HepG2 (cell line): ENCODE results near the gene PDGFB. TPM values are rescaled to one million over a fixed set of nuclear protein-coding genes. Genes with fewer than 3 reads are reported as not detected.

ENCODE experiments used
- ATAC-seq: fragments of 200-7000 bp; cut with Tn5 transposase; 3 replicates; pipeline ENCODE4 v1.9.1; 2020; ENCODE audit warnings: mild to moderate bottlenecking, moderate library complexity
- BruUV-seq: library from RNA; stranded (reverse); fragments of 400-500 nt; replicated peaks from 2 replicates; lab custom pipeline; 2021; lab: Mats Ljungman, UMichigan
- CTCF ChIA-PET: fragments of 300-600 bp; formaldehyde crosslinking; extraction: SDS; loops from one replicate; lab custom pipeline; 2021; ENCODE audit warnings: low total read pairs, inconsistent platforms, low intra/inter-chr PET ratio; lab: Yijun Ruan, JAX
- POLR2A ChIA-PET: fragments of 350-600 bp; sonication (Branson Sonifier 250); formaldehyde crosslinking; loops from one replicate; lab custom pipeline; 2020; ENCODE audit warnings: antibody characterized with exemption, inconsistent platforms; lab: Yijun Ruan, JAX
- DNase-seq: peaks from one replicate; pipeline ENCODE4 v3.0.0-alpha.2; 2015; ENCODE audit warnings: low spot score
- FAIRE-seq: peaks from 3 replicates; lab custom pipeline; 2011; peaks lifted over from hg19 to GRCh38; lab: Jason Lieb, UNC
- H2AFZ ChIP-seq: one replicate; pipeline ENCODE4 v1.6.1; 2011; ENCODE audit warnings: low read length, inconsistent platforms
- H3K27ac ChIP-seq: fragments of 300-600 bp; 3 replicates; pipeline ENCODE4 v1.8.0; 2011; ENCODE audit warnings: mixed run types, mild to moderate bottlenecking, mixed read lengths, low read length, inconsistent platforms; ENCODE audit not compliant: insufficient read depth; ENCODE audit errors: extremely low read length
- H3K27me3 ChIP-seq, 2 experiments: fragments of 200-600 bp in 1 of 2; 2 replicates in 1 of 2; 3 replicates in 1 of 2; pipeline versions ENCODE4 v1.6.0 to v1.8.0; 2011; ENCODE audit warnings: low read length in 2 of 2, mild to moderate bottlenecking in 2 of 2, moderate library complexity in 2 of 2, inconsistent platforms in 1 of 2; ENCODE audit not compliant: insufficient read depth in 2 of 2, control insufficient read depth in 1 of 2
- H3K36me3 ChIP-seq, 2 experiments: fragments of 200-600 bp in 1 of 2; replicated peaks in 1 of 2; 2 replicates in 1 of 2; 3 replicates in 1 of 2; pipeline versions ENCODE4 v1.5.1 to v1.8.0; 2011; ENCODE audit warnings: low read length in 2 of 2, inconsistent platforms in 1 of 2; ENCODE audit not compliant: insufficient read depth in 2 of 2, control insufficient read depth in 1 of 2
- H3K4me1 ChIP-seq: 2 replicates; pipeline ENCODE4 v1.5.1; 2012; ENCODE audit warnings: low read length, inconsistent platforms; ENCODE audit not compliant: insufficient read depth
- H3K4me2 ChIP-seq: 2 replicates; pipeline ENCODE4 v1.6.0; 2011; ENCODE audit warnings: low read depth, low read length, inconsistent platforms
- H3K4me3 ChIP-seq, 3 experiments: fragments of 200-600 bp in 1 of 3; sonication (generic), shearing (Covaris generic) in 1 of 3; replicated peaks in 1 of 3; 2 replicates each; pipeline ENCODE4 v1.5.1; 2011 to 2016; ENCODE audit warnings: low read length in 3 of 3, inconsistent platforms in 2 of 3, low read depth in 2 of 3, mild to moderate bottlenecking in 2 of 3, control low read depth in 1 of 3, mixed read lengths in 1 of 3; ENCODE audit not compliant: insufficient read depth in 1 of 3
- H3K79me2 ChIP-seq: one replicate; pipeline ENCODE4 v1.6.1; 2011; ENCODE audit warnings: low read length, inconsistent platforms; ENCODE audit not compliant: insufficient read depth
- H3K9ac ChIP-seq: 2 replicates; pipeline ENCODE4 v1.6.0; 2011; ENCODE audit warnings: mild to moderate bottlenecking, low read depth, low read length, inconsistent platforms; ENCODE audit not compliant: insufficient read depth
- H3K9me3 ChIP-seq: 2 replicates; pipeline ENCODE4 v1.5.1; 2012; ENCODE audit warnings: mild to moderate bottlenecking, low read length
- H4K20me1 ChIP-seq: 2 replicates; pipeline ENCODE4 v1.6.0; 2011; ENCODE audit warnings: inconsistent platforms, mild to moderate bottlenecking, low read length, moderate library complexity; ENCODE audit not compliant: insufficient read depth
- GFI1 ChIP-seq: sonication (generic); formaldehyde crosslinking; IDR thresholded peaks from 2 replicates; pipeline ENCODE4 v1.5.0; 2020; ENCODE audit warnings: missing genetic modification reagents, mild to moderate bottlenecking, borderline replicate concordance
- KDM1A ChIP-seq: IDR thresholded peaks from 2 replicates; pipeline ENCODE4 v1.6.1; 2016; ENCODE audit warnings: missing compliant biosample characterization
- NR2F2 ChIP-seq: IDR thresholded peaks from 2 replicates; pipeline ENCODE4 v1.6.1; 2012; ENCODE audit warnings: low read depth, inconsistent platforms, borderline replicate concordance
- POGZ ChIP-seq: sonication (generic); formaldehyde crosslinking; IDR thresholded peaks from 2 replicates; pipeline ENCODE4 v1.4.0; 2020; ENCODE audit warnings: mild to moderate bottlenecking, missing genetic modification reagents
- POLR2A ChIP-seq, 2 experiments: IDR thresholded peaks; 2 replicates each; pipeline ENCODE4 v1.6.1; 2011; ENCODE audit warnings: low read depth in 2 of 2, low read length in 2 of 2, mild to moderate bottlenecking in 1 of 2, moderate library complexity in 1 of 2; ENCODE audit not compliant: insufficient read depth in 1 of 2
- TCF7L2 ChIP-seq: IDR thresholded peaks from 2 replicates; pipeline ENCODE4 v1.6.1; 2011; ENCODE audit warnings: mild to moderate bottlenecking, low read depth, low read length, moderate library complexity
- ZNF207 ChIP-seq: fragments of 450-650 bp; IDR thresholded peaks from 2 replicates; pipeline ENCODE4 v1.6.1; 2016; ENCODE audit warnings: antibody characterized with exemption, borderline replicate concordance
- ZNF713 ChIP-seq: sonication (generic); formaldehyde crosslinking; IDR thresholded peaks from 2 replicates; pipeline ENCODE4 v1.4.0; 2020; ENCODE audit warnings: mild to moderate bottlenecking, missing genetic modification reagents
- WGBS: methylation state at CpG from one replicate; pipeline ENCODE4 v1.1.6; 2017; ENCODE audit warnings: low lambda C conversion rate; 5-methylcytosine and 5-hydroxymethylcytosine counted together
- in situ Hi-C: cut with HindIII; loops from 2 replicates; pipeline ENCODE4 v1.10.0; 2017; ENCODE audit warnings: low pct_unique_long_range_greater_than_20kb; ENCODE audit not compliant: extremely low pct_ligation_motif_present
- intact Hi-C: fragments of 100-400 bp; cut with micrococcal nuclease; formaldehyde crosslinking; loops from one replicate; pipeline ENCODE4 v1.10.0; 2022; ENCODE audit not compliant: unreplicated experiment
- polyA plus RNA-seq, 8 experiments: library from polyadenylated mRNA; depleted of rRNA in 3 of 8; stranded (reverse) in 7 of 8; unstranded in 1 of 8; fragments of >200 nt; fragmentation: Illumina TruSeq in 4 of 8; extraction: Trizol in 4 of 8; gene quantifications; 2 replicates each; pipeline versions ENCODE4 v1.2.1 to v1.2.3, GENCODE V29; 2011 to 2016; ENCODE audit warnings: low read depth in 4 of 8, missing spikeins in 1 of 8, mixed read lengths in 1 of 8; ENCODE audit not compliant: insufficient read depth in 1 of 8
- total RNA-seq, 5 experiments: library from RNA; depleted of rRNA; stranded (reverse); fragments of >200 nt; fragmentation: Illumina TruSeq; extraction: Trizol; gene quantifications; 2 replicates each; pipeline ENCODE4 v1.2.3, GENCODE V29; 2016; ENCODE audit warnings: low read depth in 1 of 5
- TF ChIP-seq, protein P1 (sequence below): sonication (generic); formaldehyde crosslinking; IDR thresholded peaks from 2 replicates; pipeline ENCODE4 v1.4.0; 2020; ENCODE audit warnings: mild to moderate bottlenecking, missing genetic modification reagents
- TF ChIP-seq, protein P2 (sequence below): sonication (generic); formaldehyde crosslinking; IDR thresholded peaks from 2 replicates; pipeline ENCODE4 v1.5.0; 2020; ENCODE audit warnings: mild to moderate bottlenecking, missing genetic modification reagents, borderline replicate concordance

The PDGFB gene
- total and polyA plus RNA-seq, 2 of the 13 experiments (the other 11 are each of a cell fraction or from before 2014, with no cell fraction given), result 1.4 to 10.1 TPM

DNA sequence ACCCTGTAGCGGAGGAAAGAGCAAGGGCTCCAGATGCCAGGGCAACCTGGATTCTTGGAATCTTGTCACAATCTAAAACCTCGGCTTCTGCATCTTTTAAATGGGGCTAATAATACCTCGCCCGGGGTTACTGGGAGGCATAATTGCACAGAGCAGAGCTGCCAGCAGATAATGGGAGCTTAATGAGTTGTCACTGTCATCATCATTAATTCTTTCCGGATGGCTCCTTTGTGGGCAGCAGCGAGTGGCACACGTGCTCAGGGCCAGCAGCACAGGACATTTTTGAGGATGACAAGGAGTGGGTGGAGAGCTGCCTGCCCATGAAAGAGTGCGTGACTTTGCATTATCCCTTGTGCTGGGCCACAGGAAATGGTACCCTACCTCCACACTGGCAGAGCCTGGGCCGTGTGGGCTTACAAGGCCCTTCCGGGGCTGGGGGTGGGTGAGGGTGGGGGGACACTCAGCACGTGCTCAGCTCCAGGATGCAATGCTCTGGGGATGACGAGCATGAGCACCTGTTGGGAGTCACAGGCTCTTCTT is 5.7 kb downstream of the PDGFB start:
- Histone ChIP-seq H3K9ac (no peak overlapping the region), H3K27me3 (no peaks in the 10 kb centered on the region), H3K27ac (no peak overlapping the region), H3K4me3 (no peak overlapping the region), H3K79me2 (peaks cover 12% of the 10 kb centered on the region), H3K36me3 (no peaks in the 10 kb centered on the region; a peak in 1 of 5 replicates), H3K4me2 (no peak overlapping the region), H2AFZ (no peak overlapping the region), H3K4me1 (peaks cover 24% of the 10 kb centered on the region), H3K9me3 (no peaks in the 10 kb centered on the region), H4K20me1 (peaks cover 8% of the 10 kb centered on the region; the same call in 1 of the 2 replicates)
- POLR2A ChIA-PET, result interaction anchor here (5.2 kb wide), 1 partner anchor 79 kb away, joined by 93 read pairs; the partner anchor contains the start of gene RPL3
- TF ChIP-seq, protein P1, sequence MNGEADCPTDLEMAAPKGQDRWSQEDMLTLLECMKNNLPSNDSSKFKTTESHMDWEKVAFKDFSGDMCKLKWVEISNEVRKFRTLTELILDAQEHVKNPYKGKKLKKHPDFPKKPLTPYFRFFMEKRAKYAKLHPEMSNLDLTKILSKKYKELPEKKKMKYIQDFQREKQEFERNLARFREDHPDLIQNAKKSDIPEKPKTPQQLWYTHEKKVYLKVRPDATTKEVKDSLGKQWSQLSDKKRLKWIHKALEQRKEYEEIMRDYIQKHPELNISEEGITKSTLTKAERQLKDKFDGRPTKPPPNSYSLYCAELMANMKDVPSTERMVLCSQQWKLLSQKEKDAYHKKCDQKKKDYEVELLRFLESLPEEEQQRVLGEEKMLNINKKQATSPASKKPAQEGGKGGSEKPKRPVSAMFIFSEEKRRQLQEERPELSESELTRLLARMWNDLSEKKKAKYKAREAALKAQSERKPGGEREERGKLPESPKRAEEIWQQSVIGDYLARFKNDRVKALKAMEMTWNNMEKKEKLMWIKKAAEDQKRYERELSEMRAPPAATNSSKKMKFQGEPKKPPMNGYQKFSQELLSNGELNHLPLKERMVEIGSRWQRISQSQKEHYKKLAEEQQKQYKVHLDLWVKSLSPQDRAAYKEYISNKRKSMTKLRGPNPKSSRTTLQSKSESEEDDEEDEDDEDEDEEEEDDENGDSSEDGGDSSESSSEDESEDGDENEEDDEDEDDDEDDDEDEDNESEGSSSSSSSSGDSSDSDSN, result no peak
- 0 out of 4 replicates have a peak, but pooled peaks of 1 of the 2 experiments have one; percentile 4 for TF ChIP-seq POLR2A (IDR thresholded peaks at IDR 0.05; ENCODE audit: insufficient read depth in 1 of 2, low read depth in 2 of 2, low read length in 2 of 2)
- in situ Hi-C loops, result no loop called here
- intact Hi-C loops, result no loop called here
- ATAC-seq, result no peak
- CTCF ChIA-PET, result no interaction called here
- 98% methylated on average over 7 of the region's 12 CpGs for WGBS
- no TSS peak for BruUV-seq
- no peak for FAIRE-seq
- no peak for DNase-seq

DNA sequence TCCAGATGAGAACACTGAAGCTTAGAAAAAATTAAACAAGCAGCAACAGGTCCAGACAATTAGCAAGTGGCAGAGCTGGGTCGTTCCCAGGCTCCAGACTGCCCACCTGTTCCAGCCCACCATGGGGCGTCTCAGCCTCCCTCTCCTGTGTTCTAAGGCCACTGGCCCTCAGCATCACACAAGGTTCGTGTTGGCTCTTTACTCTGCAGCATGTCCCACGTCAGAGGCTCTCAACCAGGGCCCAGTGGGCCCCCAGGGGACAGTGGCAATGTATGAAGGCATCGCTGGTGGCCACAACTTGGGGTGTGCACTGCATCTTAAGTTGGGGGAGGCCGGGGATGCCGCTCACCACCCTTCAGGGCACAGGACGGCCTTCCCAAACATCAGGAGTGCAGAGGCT is 6.2 kb downstream of the PDGFB start:
- POLR2A ChIA-PET, result interaction anchor here (5.2 kb wide), 1 partner anchor 80 kb away, joined by 93 read pairs; the partner anchor contains the start of gene RPL3
- WGBS, result 92% methylated on average over 7 of the region's 8 CpGs
- intact Hi-C loops (no loop called here), in situ Hi-C loops (no loop called here)
- ATAC-seq (no peak), FAIRE-seq (no peak), DNase-seq (no peak)
- Histone ChIP-seq H3K79me2 (peaks cover 12% of the 10 kb centered on the region), H2AFZ (no peak overlapping the region), H3K9ac (no peak overlapping the region), H3K27ac (no peak overlapping the region), H3K4me2 (no peak overlapping the region), H3K4me1 (peaks cover 24% of the 10 kb centered on the region), H3K4me3 (no peak overlapping the region), H3K36me3 (no peaks in the 10 kb centered on the region; a peak in 2 of 5 replicates), H3K27me3 (no peaks in the 10 kb centered on the region), H3K9me3 (no peaks in the 10 kb centered on the region), H4K20me1 (peaks cover 8% of the 10 kb centered on the region; the same call in 1 of the 2 replicates)
- no TSS peak for BruUV-seq
- CTCF ChIA-PET, result no interaction called here
- TF ChIP-seq ZNF713 (CRISPR knock-in tag) (no peak), KDM1A (CRISPR knock-in tag) (no peak), GFI1 (CRISPR knock-in tag) (no peak), NR2F2 (no peak), POGZ (no peak), ZNF207 (no peak), TCF7L2 (no peak)
- TF ChIP-seq, protein P2, sequence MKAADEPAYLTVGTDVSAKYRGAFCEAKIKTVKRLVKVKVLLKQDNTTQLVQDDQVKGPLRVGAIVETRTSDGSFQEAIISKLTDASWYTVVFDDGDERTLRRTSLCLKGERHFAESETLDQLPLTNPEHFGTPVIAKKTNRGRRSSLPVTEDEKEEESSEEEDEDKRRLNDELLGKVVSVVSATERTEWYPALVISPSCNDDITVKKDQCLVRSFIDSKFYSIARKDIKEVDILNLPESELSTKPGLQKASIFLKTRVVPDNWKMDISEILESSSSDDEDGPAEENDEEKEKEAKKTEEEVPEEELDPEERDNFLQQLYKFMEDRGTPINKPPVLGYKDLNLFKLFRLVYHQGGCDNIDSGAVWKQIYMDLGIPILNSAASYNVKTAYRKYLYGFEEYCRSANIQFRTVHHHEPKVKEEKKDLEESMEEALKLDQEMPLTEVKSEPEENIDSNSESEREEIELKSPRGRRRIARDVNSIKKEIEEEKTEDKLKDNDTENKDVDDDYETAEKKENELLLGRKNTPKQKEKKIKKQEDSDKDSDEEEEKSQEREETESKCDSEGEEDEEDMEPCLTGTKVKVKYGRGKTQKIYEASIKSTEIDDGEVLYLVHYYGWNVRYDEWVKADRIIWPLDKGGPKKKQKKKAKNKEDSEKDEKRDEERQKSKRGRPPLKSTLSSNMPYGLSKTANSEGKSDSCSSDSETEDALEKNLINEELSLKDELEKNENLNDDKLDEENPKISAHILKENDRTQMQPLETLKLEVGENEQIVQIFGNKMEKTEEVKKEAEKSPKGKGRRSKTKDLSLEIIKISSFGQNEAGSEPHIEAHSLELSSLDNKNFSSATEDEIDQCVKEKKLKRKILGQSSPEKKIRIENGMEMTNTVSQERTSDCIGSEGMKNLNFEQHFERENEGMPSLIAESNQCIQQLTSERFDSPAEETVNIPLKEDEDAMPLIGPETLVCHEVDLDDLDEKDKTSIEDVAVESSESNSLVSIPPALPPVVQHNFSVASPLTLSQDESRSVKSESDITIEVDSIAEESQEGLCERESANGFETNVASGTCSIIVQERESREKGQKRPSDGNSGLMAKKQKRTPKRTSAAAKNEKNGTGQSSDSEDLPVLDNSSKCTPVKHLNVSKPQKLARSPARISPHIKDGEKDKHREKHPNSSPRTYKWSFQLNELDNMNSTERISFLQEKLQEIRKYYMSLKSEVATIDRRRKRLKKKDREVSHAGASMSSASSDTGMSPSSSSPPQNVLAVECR (CRISPR knock-in tag), result no peak
